ENCODE measurements around the gene TRIM68. TPM values are rescaled to one million over a fixed set of nuclear protein-coding genes. Genes with fewer than 3 reads are reported as not detected.
A peak's percentile ranks its signal among the peaks of the same experiment; 100 is the strongest.

Gene TRIM68
- total and polyA plus RNA-seq, 3 donors from 2014 or later, result 16.4 to 20.8 (median 20.5) TPM

DNA sequence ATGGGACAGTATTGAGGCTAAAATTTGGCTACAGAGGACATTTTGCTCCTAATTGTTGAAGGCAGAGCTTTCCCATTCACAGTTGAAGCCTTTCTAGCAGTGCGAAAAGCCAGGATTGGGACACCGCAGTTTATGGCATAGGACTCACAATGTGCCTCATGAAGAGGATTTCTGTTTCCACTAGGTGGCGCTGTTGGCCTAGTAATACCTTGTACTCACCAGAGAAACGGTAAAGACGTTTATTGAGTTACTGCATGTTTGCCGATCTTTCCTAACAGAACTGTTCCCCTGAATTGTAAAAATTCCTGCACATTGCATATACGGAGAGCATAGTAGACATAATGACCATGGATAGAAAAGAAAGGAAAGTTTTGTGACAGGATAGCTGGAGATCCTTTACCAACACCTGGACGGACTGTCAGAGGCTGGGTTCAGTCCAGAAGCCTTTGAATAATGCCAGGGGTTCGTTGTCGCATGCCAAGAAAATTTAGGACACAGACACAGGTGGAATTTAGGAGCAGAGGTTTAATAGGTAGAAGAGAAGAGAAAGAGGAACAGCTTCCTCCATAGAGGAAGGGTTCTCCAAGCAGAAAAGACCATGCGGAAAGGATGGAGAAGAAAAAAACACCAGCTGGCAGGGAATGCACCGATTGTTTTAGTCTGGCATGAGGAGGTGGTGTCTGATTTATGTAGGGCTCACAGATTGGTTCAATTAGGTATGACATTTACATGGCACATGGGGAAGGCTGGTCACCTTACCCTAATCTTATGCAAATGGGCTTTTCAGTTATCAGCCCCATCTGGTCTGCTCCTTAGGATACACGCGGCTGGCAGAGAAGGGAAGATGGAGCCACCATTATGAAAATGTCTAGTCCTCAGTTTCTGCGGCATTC lies 18.4 kb upstream of the TRIM68 start:
- TF ChIP-seq, protein P1, sequence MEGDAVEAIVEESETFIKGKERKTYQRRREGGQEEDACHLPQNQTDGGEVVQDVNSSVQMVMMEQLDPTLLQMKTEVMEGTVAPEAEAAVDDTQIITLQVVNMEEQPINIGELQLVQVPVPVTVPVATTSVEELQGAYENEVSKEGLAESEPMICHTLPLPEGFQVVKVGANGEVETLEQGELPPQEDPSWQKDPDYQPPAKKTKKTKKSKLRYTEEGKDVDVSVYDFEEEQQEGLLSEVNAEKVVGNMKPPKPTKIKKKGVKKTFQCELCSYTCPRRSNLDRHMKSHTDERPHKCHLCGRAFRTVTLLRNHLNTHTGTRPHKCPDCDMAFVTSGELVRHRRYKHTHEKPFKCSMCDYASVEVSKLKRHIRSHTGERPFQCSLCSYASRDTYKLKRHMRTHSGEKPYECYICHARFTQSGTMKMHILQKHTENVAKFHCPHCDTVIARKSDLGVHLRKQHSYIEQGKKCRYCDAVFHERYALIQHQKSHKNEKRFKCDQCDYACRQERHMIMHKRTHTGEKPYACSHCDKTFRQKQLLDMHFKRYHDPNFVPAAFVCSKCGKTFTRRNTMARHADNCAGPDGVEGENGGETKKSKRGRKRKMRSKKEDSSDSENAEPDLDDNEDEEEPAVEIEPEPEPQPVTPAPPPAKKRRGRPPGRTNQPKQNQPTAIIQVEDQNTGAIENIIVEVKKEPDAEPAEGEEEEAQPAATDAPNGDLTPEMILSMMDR (IDR thresholded peaks at IDR 0.05), result peak; percentile 68 to 88 (median 81)
- no peak for TF ChIP-seq POLR2A (IDR thresholded peaks at IDR 0.05)
- intact Hi-C loops (cut with DNase I; ENCODE audit: low total_unique reads), result no loop called here
- Histone ChIP-seq H3K27ac (no peak overlapping the region), H3K36me3 (ENCODE audit: low read depth, missing control alignments) (no peaks in the 10 kb centered on the region), H3K27me3 (no peaks in the 10 kb centered on the region), H3K9me3 (no peaks in the 10 kb centered on the region), H3K4me1 (no peaks in the 10 kb centered on the region), H3K4me3 (no peak overlapping the region)
- WGBS, 2 donors, result 28 to 31% methylated on average over 15 of the region's 15 CpGs
- peak; percentile 95 for DNase-seq

DNA sequence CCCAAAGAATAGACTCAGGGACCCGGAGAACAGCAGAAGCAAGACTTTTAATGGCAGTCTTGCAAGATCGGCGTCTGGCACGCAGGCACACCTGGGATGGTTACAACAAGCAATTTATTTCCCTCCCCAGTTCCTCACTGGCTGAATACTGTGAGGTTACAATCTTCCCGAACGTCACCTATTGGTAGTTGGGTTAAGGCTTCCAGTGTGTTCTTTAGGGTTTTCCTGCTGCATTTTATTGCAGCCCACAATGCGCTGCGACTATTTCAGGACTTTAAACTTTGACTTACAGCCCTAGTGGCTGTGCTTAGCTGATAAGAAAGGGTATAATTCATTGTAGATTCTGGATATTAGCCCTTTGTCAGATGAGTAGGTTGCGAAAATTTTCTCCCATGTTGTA lies 11.5 kb upstream of the TRIM68 start:
- intact Hi-C loops (cut with DNase I; ENCODE audit: low total_unique reads), result no loop called here
- WGBS, 2 donors, result 74 to 78% methylated on average over 9 of the region's 9 CpGs
- TF ChIP-seq POLR2A (IDR thresholded peaks at IDR 0.05), result no peak
- TF ChIP-seq, protein P1 (IDR thresholded peaks at IDR 0.05), result no peak

DNA sequence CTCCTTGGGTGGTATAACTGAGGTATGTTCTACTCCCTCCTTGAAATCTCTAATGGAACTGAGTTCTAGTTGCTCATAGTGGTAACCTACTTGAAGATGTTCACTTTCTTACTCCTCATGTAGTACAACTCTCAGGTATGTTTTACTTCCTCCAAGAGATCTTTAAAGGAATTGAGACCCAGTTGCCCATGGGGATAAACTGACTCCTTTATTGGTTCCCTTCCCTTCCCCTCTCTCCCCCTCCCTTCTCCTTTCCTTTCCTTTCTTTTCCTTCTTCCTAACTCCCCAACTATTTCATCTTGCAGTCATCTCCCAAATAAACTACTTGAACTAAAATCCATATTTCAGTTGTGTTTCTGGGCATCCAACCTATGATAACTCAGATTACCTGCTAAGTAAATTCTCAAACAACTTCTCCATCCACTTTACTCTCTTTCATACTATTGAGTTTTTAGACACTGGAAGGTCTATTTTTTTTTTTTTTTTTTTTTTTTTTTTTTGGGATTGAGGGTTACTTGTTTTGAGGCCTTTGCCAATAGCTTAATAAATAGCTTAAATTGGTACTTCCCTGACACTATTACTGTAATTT lies 7.9 kb upstream of the TRIM68 start:
- Histone ChIP-seq H3K36me3 (ENCODE audit: low read depth, missing control alignments) (no peaks in the 10 kb centered on the region), H3K27me3 (no peaks in the 10 kb centered on the region), H3K9me3 (no peaks in the 10 kb centered on the region), H3K27ac (no peak overlapping the region), H3K4me3 (no peak overlapping the region), H3K4me1 (no peaks in the 10 kb centered on the region)
- no peak for TF ChIP-seq POLR2A (IDR thresholded peaks at IDR 0.05)
- TF ChIP-seq, protein P1 (IDR thresholded peaks at IDR 0.05), result no peak
- intact Hi-C loops (cut with DNase I; ENCODE audit: low total_unique reads), result no loop called here
- no peak for DNase-seq

More for the DNA sequence above, 11.5 kb upstream of the TRIM68 start:
- Histone ChIP-seq H3K36me3 (ENCODE audit: low read depth, missing control alignments) (no peaks in the 10 kb centered on the region), H3K9me3 (no peaks in the 10 kb centered on the region), H3K4me3 (no peak overlapping the region), H3K4me1 (no peaks in the 10 kb centered on the region), H3K27ac (no peak overlapping the region), H3K27me3 (no peaks in the 10 kb centered on the region)
- DNase-seq, result no peak

DNA sequence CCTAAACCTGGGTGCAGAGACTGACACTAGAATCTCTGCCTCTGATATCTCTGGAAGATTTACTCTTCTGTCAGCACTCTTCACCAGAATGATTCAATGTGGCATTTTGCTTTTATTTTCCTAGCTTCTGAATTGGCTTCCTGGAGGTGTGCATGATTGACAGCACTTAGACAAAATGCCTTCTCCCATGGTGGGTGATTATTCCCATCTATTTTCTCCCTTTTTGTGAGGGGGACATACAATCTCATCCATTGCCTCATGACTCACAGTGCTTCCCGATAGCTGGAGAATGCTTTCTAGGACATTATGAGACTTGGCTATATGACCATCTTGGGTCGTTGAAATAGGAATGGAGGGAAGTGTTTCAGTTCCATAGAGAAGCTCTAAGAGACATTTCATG lies 4.0 kb upstream of the TRIM68 start:
- intact Hi-C loops (cut with DNase I; ENCODE audit: low total_unique reads), result no loop called here
- 92 to 100% methylated on average over 2 of the region's 2 CpGs for WGBS, 2 donors
- DNase-seq, result no peak
- TF ChIP-seq POLR2A (IDR thresholded peaks at IDR 0.05), result no peak
- TF ChIP-seq, protein P1 (IDR thresholded peaks at IDR 0.05), result no peak
- H3K4me1 ChIP-seq, result no peaks in the 10 kb centered on the region
- H3K27me3 ChIP-seq, result no peaks in the 10 kb centered on the region
- no peaks in the 10 kb centered on the region for H3K36me3 ChIP-seq (ENCODE audit: low read depth, missing control alignments)
- no peaks in the 10 kb centered on the region for H3K9me3 ChIP-seq
- no peak overlapping the region for H3K27ac ChIP-seq
- no peak overlapping the region for H3K4me3 ChIP-seq

Measured in testis (tissue), 3 donors.